Stimulated activated naive CD4-positive, alpha-beta T cell (primary cell): ENCODE measurements around the gene TMEM135.

Experiments used
- DNase-seq, 6 experiments: peaks; one replicate each; lab custom pipeline; 2025; lab: John Stamatoyannopoulos, UW

Gene TMEM135

DNA sequence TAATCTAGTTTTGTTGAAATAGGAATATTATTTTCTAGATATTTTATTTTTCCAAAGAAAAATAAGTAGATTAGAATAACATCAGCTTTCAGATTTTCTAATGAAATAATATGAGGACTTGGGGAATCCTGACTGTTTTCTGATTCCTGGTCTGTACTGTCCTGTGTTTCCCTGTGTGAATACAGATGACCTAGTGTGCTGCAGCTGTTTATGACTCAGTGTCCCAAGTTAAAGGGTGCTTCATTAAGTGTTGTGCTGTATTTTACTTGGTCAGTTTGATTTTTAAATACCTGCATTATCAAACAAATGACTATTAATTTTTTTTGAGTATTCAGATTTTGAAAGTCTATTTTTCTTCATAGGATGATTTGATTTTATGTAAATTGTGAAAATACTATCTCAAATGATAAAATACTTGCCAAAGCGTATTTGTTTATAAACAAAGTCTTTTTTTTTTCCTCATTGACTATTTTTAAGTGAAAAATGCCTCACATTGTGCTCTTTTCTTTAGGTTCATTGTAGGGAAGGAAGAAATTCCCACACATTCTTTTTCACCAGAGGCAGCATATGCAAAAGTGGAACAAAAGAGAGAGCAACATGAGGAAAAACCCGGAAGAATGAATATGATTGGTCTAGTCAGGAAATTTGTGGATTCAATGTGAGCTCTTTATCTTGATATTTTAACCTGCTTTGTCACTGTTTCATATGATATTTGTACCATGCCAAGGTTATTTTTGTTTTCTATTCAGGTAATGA lies 264.2 kb downstream of the TMEM135 start:
- no peak for DNase-seq

DNA sequence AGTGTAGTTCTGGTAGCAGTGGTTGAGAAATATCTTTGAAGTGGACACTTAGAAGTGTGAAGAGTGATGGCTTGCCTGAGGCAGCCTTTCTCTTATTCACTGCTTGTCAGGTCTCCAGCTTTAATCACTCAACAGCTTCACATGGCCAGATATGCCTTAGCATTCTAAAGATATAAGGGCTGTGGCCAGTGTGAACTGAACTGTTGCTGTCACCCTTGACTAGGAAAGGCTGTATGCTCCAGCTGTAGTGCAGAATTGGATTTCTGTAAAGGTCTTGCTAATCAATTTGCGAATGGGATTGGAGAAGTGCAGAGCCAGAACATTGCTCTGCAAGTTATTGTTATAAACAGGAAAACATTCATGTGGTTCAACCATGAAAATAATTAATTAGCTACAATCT lies 266.7 kb downstream of the TMEM135 start:
- DNase-seq, result no peak

DNA sequence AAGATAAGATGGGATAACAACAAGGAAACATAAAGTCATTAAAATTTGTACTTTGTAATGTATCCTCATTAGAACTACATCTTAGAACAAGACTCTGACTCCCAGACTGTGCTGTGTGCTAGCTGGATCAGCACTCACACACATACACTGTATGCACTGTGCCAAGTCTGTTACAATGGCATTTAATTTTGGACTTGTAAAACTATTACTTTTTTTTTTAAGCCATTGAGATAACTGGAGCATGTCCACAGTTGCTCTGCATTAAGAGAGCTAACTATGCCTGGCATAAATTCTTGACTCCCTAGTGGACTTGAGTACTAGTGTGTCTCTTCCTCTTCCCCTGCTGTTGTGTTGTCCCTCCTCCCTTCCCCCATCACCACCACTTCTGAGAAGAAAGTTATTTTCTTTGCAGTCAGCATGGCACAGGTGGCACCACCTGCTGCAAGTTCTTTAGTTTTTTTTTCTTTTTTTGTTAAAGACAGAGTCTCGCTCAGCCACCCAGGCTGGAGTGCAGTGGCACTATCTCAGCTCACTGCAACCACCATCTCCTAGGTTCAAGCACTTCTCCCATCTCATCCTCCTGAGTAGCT lies 268.6 kb downstream of the TMEM135 start:
- DNase-seq, result no peak

DNA sequence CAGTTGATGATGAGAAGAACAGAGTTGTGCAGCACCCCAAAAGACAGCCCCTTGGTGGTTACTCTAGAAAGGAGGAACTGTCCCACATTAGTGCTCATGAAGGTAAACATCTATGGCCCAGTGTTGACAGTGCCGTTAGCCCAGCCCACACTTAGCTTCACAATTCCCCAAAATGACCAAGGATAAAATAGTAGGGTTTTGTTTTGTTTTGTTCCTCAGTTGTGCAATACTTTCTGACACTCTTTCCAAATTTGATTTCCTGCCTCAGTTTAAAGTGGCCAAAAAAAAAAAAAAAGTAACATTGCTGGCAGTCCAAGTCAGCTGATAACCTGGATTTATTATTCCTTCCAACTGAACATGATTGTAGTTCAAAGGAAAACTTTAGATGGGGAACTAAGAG lies 269.4 kb downstream of the TMEM135 start:
- no peak for DNase-seq

DNA sequence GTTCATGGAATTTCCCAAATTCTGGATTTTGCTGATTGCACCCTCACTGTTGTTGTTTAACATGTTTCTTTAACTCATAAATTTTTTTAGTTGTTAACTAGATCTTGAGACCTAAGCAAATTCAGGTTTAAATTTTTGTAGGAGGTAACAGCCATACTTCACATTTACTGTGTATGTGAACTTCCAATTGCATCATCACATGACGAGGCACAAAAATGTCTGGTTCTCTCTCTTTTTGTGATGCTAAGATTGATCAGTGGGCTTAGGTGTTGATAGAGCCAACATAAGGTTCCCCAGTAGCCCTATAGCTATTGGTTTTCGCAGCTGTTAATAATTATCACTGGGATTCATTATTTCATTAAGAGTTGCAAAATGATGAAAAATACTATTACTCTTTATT lies 277.5 kb downstream of the TMEM135 start:
- no peak for DNase-seq

DNA sequence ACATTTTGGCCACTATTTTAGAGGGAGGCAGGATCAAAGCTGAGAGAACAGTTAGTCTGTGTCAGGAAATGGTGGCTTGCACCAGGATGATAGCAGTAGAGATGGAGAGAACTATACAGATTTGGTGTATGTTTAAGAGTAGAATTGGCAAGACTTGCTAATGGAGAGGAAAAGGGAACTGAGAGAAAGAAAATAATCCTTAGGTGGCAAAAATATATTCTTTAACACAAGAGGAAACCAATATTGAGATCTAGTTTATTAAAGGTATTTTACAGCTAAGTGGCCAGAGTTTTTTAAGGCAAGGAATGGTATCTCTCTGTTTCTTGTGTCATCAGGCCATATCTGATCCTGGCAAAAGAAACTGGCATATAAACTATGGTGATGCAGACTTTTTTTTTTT lies 278.8 kb downstream of the TMEM135 start:
- DNase-seq, result no peak

DNA sequence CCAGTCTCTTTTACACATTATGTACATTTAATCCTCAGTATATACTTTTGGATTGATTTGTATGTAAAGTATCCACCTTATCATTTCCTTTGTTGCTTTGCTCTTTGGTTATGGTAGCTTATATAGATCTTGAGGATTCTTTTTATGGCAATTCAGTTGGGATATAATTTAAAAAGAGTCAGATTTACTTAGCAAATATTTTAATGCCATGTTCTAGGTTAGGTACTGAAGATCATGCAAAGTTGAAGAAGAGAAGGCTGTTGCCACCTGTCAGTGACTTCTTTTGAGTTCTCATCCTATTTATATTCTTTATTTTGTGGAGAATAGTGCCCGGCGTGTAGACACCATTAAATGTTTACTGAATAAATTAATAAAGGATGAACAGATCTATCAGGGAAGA lies 279.7 kb downstream of the TMEM135 start:
- no peak for DNase-seq

DNA sequence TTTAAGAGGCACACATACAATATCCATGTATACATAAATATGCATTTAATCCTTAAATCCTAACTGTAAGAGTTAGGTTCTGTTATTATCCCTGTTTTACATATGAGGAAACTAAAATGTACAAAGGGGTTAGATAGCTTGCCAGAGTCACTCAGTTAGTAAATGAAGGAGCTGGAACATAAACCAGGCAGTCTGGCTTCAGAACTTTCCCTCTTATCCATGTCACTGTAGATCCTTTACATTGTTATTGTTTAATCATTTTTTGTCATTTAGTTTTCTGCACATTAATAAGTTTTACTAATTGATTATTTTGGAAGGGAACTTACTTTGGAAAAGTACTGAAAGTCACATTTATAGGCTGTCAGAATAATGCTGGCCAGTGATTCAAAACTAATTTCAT lies 282.4 kb downstream of the TMEM135 start:
- no peak for DNase-seq

DNA sequence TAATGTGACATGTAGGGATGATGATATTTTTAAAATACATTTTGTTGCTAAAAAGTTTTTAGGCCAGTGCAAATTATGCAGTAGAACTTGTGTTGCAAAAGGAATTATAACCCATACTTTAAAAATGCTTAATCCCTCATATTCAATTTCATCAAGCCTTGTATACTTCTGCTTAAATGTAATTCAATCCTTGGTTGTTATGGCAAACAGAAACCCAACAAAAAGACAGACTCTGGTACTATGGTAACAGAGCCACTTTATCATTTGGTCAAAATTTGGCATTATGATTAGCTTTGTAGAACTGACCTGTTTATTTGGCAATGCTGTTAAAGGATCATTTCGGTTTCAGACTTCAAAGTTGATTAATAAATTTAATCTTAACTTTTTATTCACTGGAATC lies 284.8 kb downstream of the TMEM135 start:
- no peak for DNase-seq

DNA sequence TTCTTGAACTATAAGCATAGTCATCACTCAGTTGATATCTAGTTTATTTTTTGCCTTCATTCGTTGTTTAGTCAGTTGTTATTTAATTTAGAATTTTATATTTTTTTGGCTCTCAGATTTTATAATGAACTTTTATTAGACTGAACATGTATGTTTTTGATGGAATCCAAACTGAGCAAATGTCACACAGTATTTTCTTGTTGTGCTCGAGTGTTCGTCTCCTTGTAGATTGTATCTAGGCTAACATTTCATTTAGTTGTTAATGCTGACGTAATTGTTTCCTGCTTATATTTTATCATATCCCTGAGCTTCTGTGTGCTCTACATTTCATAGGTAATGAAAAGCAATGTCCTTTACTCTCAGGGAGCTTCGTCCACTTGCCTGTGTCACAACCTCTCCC lies 286.2 kb downstream of the TMEM135 start:
- DNase-seq, result no peak

DNA sequence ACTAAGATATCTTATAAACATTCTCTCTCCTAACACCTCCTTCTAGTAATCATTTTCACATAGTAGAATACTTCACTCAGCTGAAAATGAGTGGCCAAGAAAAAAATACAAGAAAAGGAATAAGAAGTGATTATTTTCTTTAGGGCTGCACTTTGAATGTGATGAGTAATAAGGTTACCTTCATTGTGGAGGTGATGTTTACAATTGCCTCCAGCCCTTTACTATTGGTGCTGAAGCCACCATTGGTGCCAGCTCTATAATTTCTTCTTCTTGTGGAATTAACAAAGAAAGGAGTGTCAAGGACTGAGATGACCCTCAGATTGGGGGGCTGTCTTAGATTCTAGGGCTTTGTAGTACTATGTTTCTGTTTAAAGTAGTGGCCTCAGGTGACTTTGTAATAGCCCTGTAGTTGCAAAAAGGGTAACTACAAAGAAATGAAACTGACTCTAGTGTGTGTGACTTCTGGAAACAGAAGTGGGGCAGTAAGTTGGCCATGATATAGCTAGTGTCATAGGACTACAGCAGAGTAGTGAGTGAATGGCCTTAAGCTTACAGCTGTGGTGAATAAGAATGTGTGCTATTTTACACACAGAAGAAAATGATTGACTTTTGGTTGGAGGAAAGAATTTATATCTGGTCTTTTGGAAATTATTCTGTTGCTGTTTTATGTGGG lies 287.2 kb downstream of the TMEM135 start:
- no peak for DNase-seq

DNA sequence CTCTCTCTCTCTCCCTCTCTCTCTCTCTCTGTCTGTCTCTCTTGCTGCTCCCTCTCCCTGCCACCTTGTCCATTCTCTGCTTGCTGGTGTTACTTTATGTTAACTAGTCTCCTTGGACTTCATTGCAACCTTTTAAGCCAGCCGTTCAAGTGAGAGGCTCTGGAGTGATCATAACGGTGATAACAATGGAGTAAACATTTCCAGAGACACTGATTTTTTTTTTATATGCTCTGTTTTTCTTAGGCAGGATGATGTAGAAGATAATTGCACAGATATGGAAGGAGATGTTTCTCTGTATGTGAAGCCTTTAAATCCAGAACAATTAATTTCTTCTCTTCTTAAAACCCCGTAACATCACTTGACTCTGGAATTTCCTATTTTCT lies 287.7 kb downstream of the TMEM135 start:
- no peak for DNase-seq

DNA sequence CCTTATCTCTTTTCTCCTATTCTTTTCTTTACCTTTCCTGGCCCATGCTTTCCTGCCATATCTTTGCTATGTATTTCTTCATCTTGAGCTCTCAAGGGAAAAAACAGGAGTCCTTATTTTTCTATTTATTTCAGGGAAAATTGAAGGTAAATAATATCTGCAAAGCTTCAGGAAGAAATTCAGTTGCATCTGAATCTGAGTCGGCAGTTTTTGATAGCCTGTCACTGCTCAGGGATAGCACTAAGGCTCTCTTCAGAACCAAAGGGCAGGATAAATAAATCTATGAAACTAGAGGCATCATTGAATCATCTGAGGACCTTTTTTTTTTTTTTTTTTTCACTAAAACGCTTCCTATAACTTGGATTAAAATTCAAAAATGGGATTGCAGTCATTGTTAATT lies 288.9 kb downstream of the TMEM135 start:
- DNase-seq, result no peak

DNA sequence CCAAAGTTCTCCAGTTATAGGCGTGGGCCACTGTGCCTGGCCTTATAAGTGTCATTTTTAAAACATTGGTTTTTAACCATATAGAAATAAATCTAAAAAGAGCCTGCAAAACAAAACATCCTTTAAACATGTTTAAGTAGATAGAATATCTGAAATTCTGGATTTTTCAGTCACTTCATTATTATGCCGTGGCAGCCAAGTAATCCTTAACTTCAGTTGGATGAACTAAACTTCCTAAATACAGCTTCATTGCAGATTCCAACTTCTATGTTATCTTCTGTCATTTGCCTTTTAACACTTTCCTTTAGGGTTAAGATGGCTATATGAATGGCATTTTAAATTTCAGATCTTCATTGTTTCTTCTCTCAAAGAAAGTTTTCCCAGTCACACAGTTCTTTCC lies 291.4 kb downstream of the TMEM135 start:
- no peak for DNase-seq

DNA sequence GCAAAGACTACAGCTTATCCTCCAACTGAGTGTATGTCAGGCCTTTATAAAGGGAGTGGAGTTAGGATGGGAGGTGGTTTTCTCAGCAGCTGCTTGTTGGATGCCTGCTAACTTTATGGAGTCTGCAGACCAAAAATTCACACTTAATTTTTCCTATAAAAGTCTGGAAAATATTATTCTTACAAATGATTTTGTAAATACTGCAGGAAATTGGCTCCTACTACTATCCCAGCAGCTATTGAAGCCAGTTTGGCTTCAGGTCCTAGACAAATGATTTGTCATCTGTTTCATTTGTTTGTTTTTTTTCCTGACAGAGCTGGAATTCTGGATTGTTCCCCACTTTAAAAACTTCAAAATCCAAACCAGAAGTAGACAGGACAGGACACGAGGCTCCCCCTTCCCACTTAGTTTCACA lies 292.5 kb downstream of the TMEM135 start:
- no peak for DNase-seq

DNA sequence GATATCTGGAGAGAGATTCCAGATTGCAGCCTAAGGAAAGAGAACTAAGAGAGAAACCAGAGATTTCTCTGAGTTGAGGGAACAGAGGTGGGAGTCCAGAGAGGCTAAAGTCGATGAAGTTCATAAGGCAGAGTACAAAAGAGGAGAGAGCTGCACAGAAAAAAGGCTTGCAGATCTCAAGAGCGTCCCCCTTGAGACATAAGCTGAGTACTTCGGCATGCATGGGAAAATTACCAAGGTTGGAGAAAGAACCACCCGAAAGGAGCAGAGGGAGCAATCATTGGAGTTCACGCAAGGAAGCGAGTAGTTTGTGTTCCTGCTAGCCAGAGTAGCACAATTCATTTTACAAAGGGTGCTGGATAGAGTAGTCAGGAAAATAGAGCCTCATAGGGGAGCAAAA lies 293.5 kb downstream of the TMEM135 start:
- no peak for DNase-seq

DNA sequence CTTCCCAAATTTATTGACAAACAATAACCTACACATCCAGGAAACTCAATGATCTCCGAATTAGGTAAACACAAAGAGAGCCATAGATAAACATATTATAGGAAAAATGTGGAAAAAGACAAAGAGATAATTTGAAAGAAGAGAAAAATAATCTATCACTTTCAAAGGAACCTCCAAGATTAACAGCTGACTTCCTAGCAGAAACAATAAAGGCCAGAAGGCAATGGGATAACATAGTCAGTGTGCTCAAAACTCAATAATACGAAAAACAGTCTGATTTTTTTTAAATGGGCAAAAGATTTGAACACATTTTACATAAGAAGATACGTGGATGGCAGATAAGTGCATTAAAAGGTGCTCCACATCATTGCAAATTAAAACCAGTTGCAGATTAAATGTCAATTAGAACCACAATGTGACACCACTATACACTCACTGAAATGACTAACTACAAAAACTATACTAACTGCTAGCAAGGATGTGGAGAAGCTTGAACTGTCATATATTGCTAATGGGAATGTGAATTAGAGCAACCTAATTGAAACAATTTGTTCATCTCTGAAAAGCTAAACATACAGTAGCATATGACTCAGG lies 300.4 kb downstream of the TMEM135 start:
- no peak for DNase-seq

DNA sequence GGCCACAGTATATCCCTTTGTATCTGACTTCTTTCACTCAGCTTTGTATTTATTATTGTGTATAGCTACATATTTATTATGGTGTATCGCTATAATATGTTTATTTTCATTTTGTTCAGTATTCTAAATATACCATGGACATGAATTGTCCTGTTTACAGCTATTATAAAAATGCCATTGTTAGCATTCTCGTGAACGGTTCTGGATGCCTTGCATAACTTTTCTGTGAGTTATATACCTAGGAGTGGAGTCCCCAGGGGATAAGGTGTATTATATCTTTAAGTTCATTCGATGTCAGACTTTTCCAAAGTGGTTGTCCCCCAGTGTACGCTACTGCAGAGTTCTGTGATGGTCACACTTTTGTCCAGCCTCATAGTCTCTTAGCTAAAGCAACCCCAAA lies 301.7 kb downstream of the TMEM135 start:
- no peak for DNase-seq

DNA sequence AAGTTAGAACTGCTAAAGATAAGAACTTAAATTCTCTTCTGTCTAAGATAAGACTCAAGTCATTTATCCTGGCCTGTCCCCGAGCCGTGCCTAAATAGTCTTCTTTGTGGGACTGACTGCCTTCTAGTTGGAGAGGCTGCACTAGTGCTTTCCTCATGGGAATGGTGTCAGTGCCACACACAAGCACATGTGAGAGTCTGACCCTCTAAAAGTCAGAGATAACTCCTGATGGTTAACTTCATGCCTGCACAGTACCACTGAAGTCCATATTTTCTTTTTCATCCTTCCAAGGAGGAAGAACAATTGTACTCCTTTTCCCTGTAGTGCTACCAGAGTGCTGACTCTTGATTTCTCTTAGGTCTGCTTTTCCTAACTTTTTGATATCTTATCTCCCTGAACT lies 309.7 kb downstream of the TMEM135 start:
- DNase-seq, result no peak

DNA sequence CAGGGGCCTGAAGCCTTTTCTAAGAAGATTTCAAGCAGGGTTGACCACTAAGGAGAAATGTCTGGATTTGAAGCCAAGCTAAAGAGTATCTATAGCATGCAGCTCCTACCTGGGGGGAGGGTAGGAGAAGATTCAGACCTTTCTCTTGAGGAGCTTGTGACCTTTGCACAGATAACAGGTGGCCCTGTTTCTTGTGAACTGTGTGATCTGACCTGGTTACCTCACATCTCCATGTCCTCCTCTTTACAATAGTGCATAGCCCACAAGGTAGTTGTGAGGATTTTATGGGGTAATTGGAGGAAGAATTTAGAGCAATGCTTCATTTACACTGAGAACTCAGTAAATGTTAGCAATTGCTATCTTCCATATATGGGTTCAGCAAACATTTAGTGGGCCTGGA lies 310.1 kb downstream of the TMEM135 start:
- no peak for DNase-seq

DNA sequence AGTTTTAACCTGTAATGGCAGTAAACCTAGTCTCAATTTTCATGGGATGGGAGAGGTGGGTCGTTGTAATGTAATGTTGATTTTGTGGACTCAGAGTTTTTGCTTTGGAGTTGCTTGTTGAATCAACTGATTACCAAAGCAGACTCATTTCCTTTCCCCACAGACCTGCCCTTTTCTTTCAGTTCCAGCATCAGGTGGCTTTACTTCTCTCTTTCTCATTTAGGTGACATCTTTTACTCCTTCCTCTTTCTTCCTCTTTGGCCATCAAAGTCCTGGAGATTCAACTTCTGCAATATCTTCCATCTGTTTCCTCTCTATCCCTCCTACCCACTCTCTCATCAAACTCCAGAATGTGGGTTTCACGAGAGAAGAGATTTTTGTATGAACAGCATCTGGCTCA lies 313.9 kb downstream of the TMEM135 start:
- no peak for DNase-seq

DNA sequence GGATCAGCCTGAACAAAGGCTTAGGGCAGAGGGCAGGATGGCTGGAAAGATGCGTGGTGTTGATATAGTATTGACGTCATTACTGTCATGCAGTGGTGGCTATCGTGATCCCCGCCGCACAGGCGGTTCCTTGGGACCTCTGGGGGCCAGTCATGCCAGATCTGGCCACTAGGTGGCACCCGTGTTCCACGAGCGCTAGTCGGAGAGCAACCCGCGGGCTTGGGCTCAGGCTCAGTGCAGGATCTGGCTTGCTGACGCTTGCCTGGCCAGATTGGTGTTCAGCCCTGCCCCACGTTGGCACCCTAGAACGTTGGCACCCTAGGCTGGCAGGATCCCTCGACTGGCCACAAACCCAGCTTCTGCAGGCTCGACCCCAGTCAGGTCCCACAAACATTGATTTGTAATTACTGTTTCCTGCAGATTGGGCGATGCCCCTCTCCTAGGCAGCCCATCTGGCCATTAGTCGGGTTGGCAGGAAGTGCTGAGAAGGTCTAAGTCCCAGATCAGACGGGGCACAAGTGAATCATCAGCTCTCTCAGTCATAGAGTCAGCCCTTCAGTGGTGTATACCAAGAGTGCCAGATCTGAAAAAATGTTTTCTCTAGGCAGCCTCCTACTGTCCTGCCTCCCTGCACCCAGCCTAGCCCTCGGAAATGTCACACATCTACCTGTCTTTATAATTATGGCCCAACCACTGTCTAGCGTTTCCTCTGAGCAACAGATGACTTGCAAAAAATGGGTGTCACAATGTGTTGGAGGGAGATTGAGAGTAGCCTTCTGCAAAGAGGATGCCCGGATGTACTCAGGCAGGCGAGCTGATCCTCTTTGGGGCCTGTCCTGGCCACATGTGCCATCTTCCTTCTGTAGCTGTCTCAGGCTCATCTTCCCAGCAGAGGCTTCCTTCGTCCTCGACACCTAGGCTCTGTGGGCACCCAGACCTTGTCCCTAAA lies 315.3 kb downstream of the TMEM135 start:
- DNase-seq, result peak; percentile 22 to 83 (median 68)
